HL-60 (cell line): ENCODE results near the gene PKDREJ.

Experiments
- DNase-seq, 2 experiments: peaks; one replicate each; pipeline ENCODE4 v3.0.0-alpha.2; 2010 to 2020; ENCODE audit warnings: low read depth in 1 of 2, low spot score in 1 of 2
- H3K27ac ChIP-seq: fragments of 250-450 bp; sonication (Bioruptor Pico); replicated peaks from 2 replicates; pipeline ENCODE4 v1.5.1; 2020; ENCODE audit warnings: mild to moderate bottlenecking, moderate library complexity
- H3K27me3 ChIP-seq: fragments of 250-450 bp; sonication (Bioruptor Pico); 2 replicates; pipeline ENCODE4 v1.5.1; 2021; ENCODE audit warnings: mild to moderate bottlenecking, moderate library complexity; ENCODE audit not compliant: insufficient read depth, poor library complexity, severe bottlenecking
- H3K4me3 ChIP-seq: replicated peaks from 2 replicates; pipeline ENCODE4 v1.5.1; 2011; ENCODE audit warnings: mild to moderate bottlenecking, control low read depth, low read length; ENCODE audit not compliant: insufficient read depth
- CTCF ChIP-seq: IDR thresholded peaks from one replicate; pipeline ENCODE4 v1.5.1; 2011; ENCODE audit warnings: low read length, control low read depth, inconsistent platforms; ENCODE audit not compliant: insufficient read depth
- GABPA ChIP-seq: IDR thresholded peaks from 2 replicates; pipeline ENCODE4 v1.6.1; 2012; ENCODE audit warnings: low read depth
- POLR2AphosphoS5 ChIP-seq: IDR thresholded peaks from 2 replicates; pipeline ENCODE4 v1.6.1; 2012; ENCODE audit warnings: low read depth
- REST ChIP-seq: IDR thresholded peaks from 2 replicates; pipeline ENCODE4 v1.6.1; 2012; ENCODE audit warnings: low read depth; ENCODE audit not compliant: insufficient replicate concordance
- SPI1 ChIP-seq: IDR thresholded peaks from 2 replicates; pipeline ENCODE4 v1.6.1; 2012; ENCODE audit warnings: low read depth, mild to moderate bottlenecking, borderline replicate concordance

PKDREJ gene

GRCh38 chr22:46246178-46246577, 17.0 kb downstream of the PKDREJ start:
- TF ChIP-seq POLR2AphosphoS5, result no peak
- no peak for TF ChIP-seq CTCF
- no peak for TF ChIP-seq REST
- no peak for TF ChIP-seq SPI1
- no peak for TF ChIP-seq GABPA
- no peak overlapping the region for H3K27ac ChIP-seq
- H3K27me3 ChIP-seq, result no peaks in the 10 kb centered on the region
- no peak overlapping the region for H3K4me3 ChIP-seq
- no peak for DNase-seq

DNA sequence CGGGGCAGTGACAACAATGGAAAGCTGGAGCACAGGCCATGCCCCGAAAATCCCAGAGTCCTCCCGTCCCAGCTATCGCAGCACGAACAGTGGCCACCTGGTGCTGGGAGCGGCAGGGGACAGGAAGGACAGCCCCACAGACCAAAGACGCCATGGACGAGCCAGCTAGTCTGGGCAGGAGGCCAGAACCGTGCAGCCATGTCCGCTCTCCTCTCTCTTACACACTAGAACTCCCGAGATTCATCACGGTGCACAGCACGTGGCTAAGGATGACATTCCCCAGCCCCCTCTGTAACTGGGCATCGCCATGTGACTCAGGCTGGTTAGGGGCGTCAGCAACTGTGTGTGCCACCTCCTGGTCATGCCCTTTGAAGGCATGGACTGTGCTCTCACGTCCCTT, 17.6 kb downstream of the PKDREJ start:
- Histone ChIP-seq H3K27ac (no peak overlapping the region), H3K27me3 (no peaks in the 10 kb centered on the region), H3K4me3 (no peak overlapping the region)
- no peak for DNase-seq
- TF ChIP-seq REST (no peak), SPI1 (no peak), GABPA (no peak), POLR2AphosphoS5 (no peak), CTCF (no peak)

GRCh38 chr22:46244771-46245170, 18.4 kb downstream of the PKDREJ start:
- no peak overlapping the region for H3K27ac ChIP-seq
- no peak for DNase-seq
- no peak for TF ChIP-seq REST
- no peak for TF ChIP-seq CTCF
- TF ChIP-seq GABPA, result no peak
- TF ChIP-seq SPI1, result no peak
- TF ChIP-seq POLR2AphosphoS5, result no peak
- no peak overlapping the region for H3K4me3 ChIP-seq
- H3K27me3 ChIP-seq, result no peaks in the 10 kb centered on the region
